Peyer's patch (tissue), 4 donors: ENCODE data around the gene GRIN3B.

ENCODE experiments used
- POLR2A ChIP-seq, 2 donors: fragments of 450-650 bp; IDR thresholded peaks; one replicate each; pipeline ENCODE4 v1.5.1; 2017; ENCODE audit warnings: antibody characterized with exemption in 2 of 2, mild to moderate bottlenecking in 2 of 2, moderate library complexity in 2 of 2
- TF ChIP-seq, protein P1 (sequence below), 6 experiments: fragments of 450-650 bp in 4 of 6; fragments of 200-600 bp in 2 of 6; sonication (generic) in 1 of 6; IDR thresholded peaks; one replicate each; pipeline ENCODE4 v1.5.1; 2017 to 2019; ENCODE audit warnings: antibody characterized with exemption in 6 of 6, mild to moderate bottlenecking in 3 of 6, moderate library complexity in 1 of 6

DNA sequence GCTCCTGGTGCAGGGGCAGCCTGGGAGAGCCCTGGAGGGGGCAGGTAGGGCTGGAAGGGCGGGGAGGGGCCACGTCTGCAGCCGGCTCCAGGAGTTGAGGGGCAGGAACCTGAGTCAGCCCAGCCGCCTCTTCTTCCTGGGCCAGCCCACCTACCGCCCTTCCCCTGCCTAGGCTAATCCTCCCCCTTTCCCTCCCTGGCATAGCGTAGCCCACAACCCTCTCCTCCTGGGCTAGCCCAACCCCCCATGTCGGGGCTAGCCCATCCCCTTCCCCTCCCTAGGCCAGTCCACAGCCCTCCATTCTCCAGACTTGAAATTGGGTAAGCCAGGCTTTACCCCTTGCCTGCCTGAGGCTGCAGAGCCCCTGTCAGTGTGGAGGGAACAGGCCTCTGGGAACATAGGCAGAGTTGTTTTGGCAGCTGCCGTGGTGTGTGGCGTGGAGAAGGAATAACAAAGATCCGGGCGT lies 36.7 kb upstream of the GRIN3B start:
- TF ChIP-seq, protein P1, sequence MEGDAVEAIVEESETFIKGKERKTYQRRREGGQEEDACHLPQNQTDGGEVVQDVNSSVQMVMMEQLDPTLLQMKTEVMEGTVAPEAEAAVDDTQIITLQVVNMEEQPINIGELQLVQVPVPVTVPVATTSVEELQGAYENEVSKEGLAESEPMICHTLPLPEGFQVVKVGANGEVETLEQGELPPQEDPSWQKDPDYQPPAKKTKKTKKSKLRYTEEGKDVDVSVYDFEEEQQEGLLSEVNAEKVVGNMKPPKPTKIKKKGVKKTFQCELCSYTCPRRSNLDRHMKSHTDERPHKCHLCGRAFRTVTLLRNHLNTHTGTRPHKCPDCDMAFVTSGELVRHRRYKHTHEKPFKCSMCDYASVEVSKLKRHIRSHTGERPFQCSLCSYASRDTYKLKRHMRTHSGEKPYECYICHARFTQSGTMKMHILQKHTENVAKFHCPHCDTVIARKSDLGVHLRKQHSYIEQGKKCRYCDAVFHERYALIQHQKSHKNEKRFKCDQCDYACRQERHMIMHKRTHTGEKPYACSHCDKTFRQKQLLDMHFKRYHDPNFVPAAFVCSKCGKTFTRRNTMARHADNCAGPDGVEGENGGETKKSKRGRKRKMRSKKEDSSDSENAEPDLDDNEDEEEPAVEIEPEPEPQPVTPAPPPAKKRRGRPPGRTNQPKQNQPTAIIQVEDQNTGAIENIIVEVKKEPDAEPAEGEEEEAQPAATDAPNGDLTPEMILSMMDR (IDR thresholded peaks at IDR 0.05): no peak
- TF ChIP-seq POLR2A (IDR thresholded peaks at IDR 0.05): no peak
